ENCODE data around the gene HHAT. TPM values are rescaled to one million over a fixed set of nuclear protein-coding genes. Genes with fewer than 3 reads are reported as not detected.
A peak's percentile ranks its signal among the peaks of the same experiment; 100 is the strongest.

Gene HHAT
- total and polyA plus RNA-seq, 9 of the 15 experiments (the other 6 are each of a cell fraction or from before 2014, with no cell fraction given), result 0.07 to 0.16 (median 0.13) TPM; not detected in 1

- TF ChIP-seq POLR2H (tag; IDR thresholded peaks at IDR 0.05; ENCODE audit: low read depth), result no peak
- no peak for TF ChIP-seq ZBTB1 (CRISPR knock-in tag; IDR thresholded peaks at IDR 0.05; ENCODE audit: borderline replicate concordance, low read depth)
- TF ChIP-seq ATF4 (CRISPR knock-in tag; IDR thresholded peaks at IDR 0.05), result no peak
- no peak for TF ChIP-seq ZNF239 (CRISPR knock-in tag; IDR thresholded peaks at IDR 0.05)
- peak; percentile 42 for TF ChIP-seq TFE3 (CRISPR knock-in tag; IDR thresholded peaks at IDR 0.05)
- no peak for TF ChIP-seq KDM4B (IDR thresholded peaks at IDR 0.05; ENCODE audit: borderline replicate concordance in 2 of 2, low read depth in 1 of 2)
Measured at GRCh38 chr1:210499956-210500355, 171.3 kb downstream of the HHAT start.

More at GRCh38 chr1:210499956-210500355, 171.3 kb downstream of the HHAT start:
- H3K4me1 ChIP-seq (replicated peaks in 1 of 2; ENCODE audit: control insufficient read depth in 2 of 2, insufficient read depth in 2 of 2, low read length in 2 of 2), result no peaks in the 10 kb centered on the region
- ATAC-seq (no peak), DNase-seq (ENCODE audit: extremely low read depth in 1 of 4, low spot score in 3 of 4) (no peak), FAIRE-seq (no peak)
- H3K4me3 ChIP-seq, result no peak overlapping the region
- H4K20me1 ChIP-seq (replicated peaks; ENCODE audit: control insufficient read depth, insufficient read depth, low read length), result no peaks in the 10 kb centered on the region
- no peak overlapping the region for H3K27ac ChIP-seq (ENCODE audit: extremely low read depth, low read depth, low read length)
- in situ Hi-C loops (cut with MboI), result no loop called here
- BruUV-seq (replicated peaks), result no TSS peak
- no peaks in the 10 kb centered on the region for H3K9me1 ChIP-seq (ENCODE audit: control insufficient read depth, insufficient read depth, low read length)
- 0% methylated on average over 2 of the region's 2 CpGs for WGBS (ENCODE audit: insufficient coverage, low coverage, missing lambda C conversion rate)
- CTCF ChIA-PET (ENCODE audit: low intra/inter-chr PET ratio), result no interaction called here
- no peak overlapping the region for H2AFZ ChIP-seq (ENCODE audit: low read depth, low read length)
- no peaks in the 10 kb centered on the region for H3K27me3 ChIP-seq (ENCODE audit: control insufficient read depth in 2 of 2, insufficient read depth in 2 of 2, low read length in 2 of 2)
- H3K4me2 ChIP-seq (ENCODE audit: insufficient read depth, low read length), result no peak overlapping the region
- H3K79me2 ChIP-seq (ENCODE audit: control insufficient read depth, insufficient read depth, low read length), result no peaks in the 10 kb centered on the region
- POLR2A ChIA-PET, result interaction anchor here (1.1 kb wide), 1 partner anchor 71 kb away, joined by 4 read pairs; no protein-coding TSS in a partner anchor
- H3K9ac ChIP-seq (ENCODE audit: insufficient read depth in 1 of 2, low read depth in 2 of 2, low read length in 2 of 2), result no peak overlapping the region
- intact Hi-C loops (cut with micrococcal nuclease), result no loop called here
- no peaks in the 10 kb centered on the region for H3K9me3 ChIP-seq (replicated peaks; ENCODE audit: control insufficient read depth, insufficient read depth, low read depth, low read length)
- no peaks in the 10 kb centered on the region for H3K36me3 ChIP-seq (ENCODE audit: control insufficient read depth, insufficient read depth, low read length)
